ENCODE measurements around the gene IRX4.

GRCh38 chr5:1836891-1837880 lies 45.5 kb downstream of the IRX4 start:
- TF ChIP-seq, protein P1, sequence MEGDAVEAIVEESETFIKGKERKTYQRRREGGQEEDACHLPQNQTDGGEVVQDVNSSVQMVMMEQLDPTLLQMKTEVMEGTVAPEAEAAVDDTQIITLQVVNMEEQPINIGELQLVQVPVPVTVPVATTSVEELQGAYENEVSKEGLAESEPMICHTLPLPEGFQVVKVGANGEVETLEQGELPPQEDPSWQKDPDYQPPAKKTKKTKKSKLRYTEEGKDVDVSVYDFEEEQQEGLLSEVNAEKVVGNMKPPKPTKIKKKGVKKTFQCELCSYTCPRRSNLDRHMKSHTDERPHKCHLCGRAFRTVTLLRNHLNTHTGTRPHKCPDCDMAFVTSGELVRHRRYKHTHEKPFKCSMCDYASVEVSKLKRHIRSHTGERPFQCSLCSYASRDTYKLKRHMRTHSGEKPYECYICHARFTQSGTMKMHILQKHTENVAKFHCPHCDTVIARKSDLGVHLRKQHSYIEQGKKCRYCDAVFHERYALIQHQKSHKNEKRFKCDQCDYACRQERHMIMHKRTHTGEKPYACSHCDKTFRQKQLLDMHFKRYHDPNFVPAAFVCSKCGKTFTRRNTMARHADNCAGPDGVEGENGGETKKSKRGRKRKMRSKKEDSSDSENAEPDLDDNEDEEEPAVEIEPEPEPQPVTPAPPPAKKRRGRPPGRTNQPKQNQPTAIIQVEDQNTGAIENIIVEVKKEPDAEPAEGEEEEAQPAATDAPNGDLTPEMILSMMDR (IDR thresholded peaks at IDR 0.05): no peak
- TF ChIP-seq EP300 (IDR thresholded peaks at IDR 0.05) (no peak), POLR2A (IDR thresholded peaks at IDR 0.05) (no peak)

Data from tibial nerve (tissue), 4 donors.